ENCODE results near the gene ADARB1.

- TF ChIP-seq CTCF (IDR thresholded peaks at IDR 0.05; ENCODE audit: low read length): no peak
- TF ChIP-seq EZH2 (IDR thresholded peaks at IDR 0.05; ENCODE audit: borderline replicate concordance, low read length): no peak
Measured at GRCh38 chr21:45260191-45260825, 185.9 kb downstream of the ADARB1 start.

Data from OCI-LY1 (cell line).